Testis (tissue), 2 donors: Measurements from ENCODE around the gene FAM83D.

Source experiments
- CTCF ChIP-seq, 3 experiments: fragments of 450-650 bp in 2 of 3; fragments of 200-600 bp in 1 of 3; sonication (generic) in 1 of 3; IDR thresholded peaks; one replicate each; pipeline ENCODE4 v1.5.1; 2016 to 2019; ENCODE audit warnings: antibody characterized with exemption in 3 of 3, mild to moderate bottlenecking in 2 of 3, moderate library complexity in 1 of 3
- POLR2A ChIP-seq: fragments of 450-650 bp; IDR thresholded peaks from one replicate; pipeline ENCODE4 v1.6.1; 2017; ENCODE audit warnings: antibody characterized with exemption, mild to moderate bottlenecking, moderate library complexity

GRCh38 chr20:38931984-38932383, 5.8 kb downstream of the FAM83D start:
- TF ChIP-seq POLR2A (no peak), CTCF (IDR thresholded peaks at IDR 0.05) (no peak)
